ENCODE data around the gene BTBD9.
A peak's percentile ranks its signal among the peaks of the same experiment; 100 is the strongest.

Gene BTBD9

GRCh38 chr6:38617856-38618255, 21.9 kb downstream of the BTBD9 start:
- no peak overlapping the region for H3K4me3 ChIP-seq (replicated peaks; ENCODE audit: low read depth, low read length)
- DNase-seq (ENCODE audit: low read depth) = no peak
- TF ChIP-seq CTCF (IDR thresholded peaks at IDR 0.05; ENCODE audit: low read length, missing control alignments) = no peak

- no peak overlapping the region for H3K4me3 ChIP-seq (replicated peaks; ENCODE audit: low read depth, low read length)
- TF ChIP-seq CTCF (IDR thresholded peaks at IDR 0.05; ENCODE audit: low read length, missing control alignments) = no peak
- peak; percentile 80 for DNase-seq (ENCODE audit: low read depth)
Observed at GRCh38 chr6:38612143-38612965, 27.4 kb downstream of the BTBD9 start.

- no peak overlapping the region for H3K4me3 ChIP-seq (replicated peaks; ENCODE audit: low read depth, low read length)
- DNase-seq (ENCODE audit: low read depth) = peak; percentile 8
- no peak for TF ChIP-seq CTCF (IDR thresholded peaks at IDR 0.05; ENCODE audit: low read length, missing control alignments)
Observed at GRCh38 chr6:38610050-38610625, 29.6 kb downstream of the BTBD9 start.

- H3K4me3 ChIP-seq (replicated peaks; ENCODE audit: low read depth, low read length) = no peak overlapping the region
- peak; percentile 12 for DNase-seq (ENCODE audit: low read depth)
- no peak for TF ChIP-seq CTCF (IDR thresholded peaks at IDR 0.05; ENCODE audit: low read length, missing control alignments)
Observed at GRCh38 chr6:38604700-38605099, 35.0 kb downstream of the BTBD9 start.

GRCh38 chr6:38603966-38604365, 35.8 kb downstream of the BTBD9 start:
- H3K4me3 ChIP-seq (replicated peaks; ENCODE audit: low read depth, low read length) = no peak overlapping the region
- peak; percentile 50 for DNase-seq (ENCODE audit: low read depth)
- TF ChIP-seq CTCF (IDR thresholded peaks at IDR 0.05; ENCODE audit: low read length, missing control alignments) = no peak

- no peak overlapping the region for H3K4me3 ChIP-seq (replicated peaks; ENCODE audit: low read depth, low read length)
- no peak for TF ChIP-seq CTCF (IDR thresholded peaks at IDR 0.05; ENCODE audit: low read length, missing control alignments)
- DNase-seq (ENCODE audit: low read depth) = no peak
Observed at GRCh38 chr6:38603496-38603895, 36.2 kb downstream of the BTBD9 start.

Data from fibroblast of pulmonary artery (primary cell).